ENCODE results near the gene DDX23.

DNA sequence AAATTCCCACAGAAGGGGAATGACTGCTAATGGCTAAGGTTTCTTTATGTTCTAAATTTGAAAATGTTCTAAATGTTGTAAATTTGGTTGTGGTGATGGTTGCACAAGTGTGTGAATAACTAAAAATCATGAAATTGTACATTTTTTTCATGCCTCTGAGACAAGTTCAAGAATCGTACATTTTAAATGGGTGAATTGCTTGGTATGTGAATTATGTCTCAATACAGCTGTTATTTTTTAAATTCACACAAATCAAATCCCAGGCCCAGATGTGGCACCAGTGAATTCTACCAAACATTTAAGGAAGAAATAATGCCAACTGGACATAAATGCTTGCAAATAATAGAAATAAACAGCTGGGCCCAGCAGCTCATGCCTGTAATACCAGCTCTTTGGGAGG lies 42.3 kb upstream of the DDX23 start:
- no peak for TF ChIP-seq EZH2 (IDR thresholded peaks at IDR 0.05; ENCODE audit: borderline replicate concordance, low read length)
- TF ChIP-seq, protein P1, sequence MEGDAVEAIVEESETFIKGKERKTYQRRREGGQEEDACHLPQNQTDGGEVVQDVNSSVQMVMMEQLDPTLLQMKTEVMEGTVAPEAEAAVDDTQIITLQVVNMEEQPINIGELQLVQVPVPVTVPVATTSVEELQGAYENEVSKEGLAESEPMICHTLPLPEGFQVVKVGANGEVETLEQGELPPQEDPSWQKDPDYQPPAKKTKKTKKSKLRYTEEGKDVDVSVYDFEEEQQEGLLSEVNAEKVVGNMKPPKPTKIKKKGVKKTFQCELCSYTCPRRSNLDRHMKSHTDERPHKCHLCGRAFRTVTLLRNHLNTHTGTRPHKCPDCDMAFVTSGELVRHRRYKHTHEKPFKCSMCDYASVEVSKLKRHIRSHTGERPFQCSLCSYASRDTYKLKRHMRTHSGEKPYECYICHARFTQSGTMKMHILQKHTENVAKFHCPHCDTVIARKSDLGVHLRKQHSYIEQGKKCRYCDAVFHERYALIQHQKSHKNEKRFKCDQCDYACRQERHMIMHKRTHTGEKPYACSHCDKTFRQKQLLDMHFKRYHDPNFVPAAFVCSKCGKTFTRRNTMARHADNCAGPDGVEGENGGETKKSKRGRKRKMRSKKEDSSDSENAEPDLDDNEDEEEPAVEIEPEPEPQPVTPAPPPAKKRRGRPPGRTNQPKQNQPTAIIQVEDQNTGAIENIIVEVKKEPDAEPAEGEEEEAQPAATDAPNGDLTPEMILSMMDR (IDR thresholded peaks at IDR 0.05; ENCODE audit: low read length): no peak

Measured in OCI-LY1 (cell line).